Common myeloid progenitor, CD34-positive (primary cell): ENCODE data around the gene SEC23B.
"Not testable (repeated sequence)": the region's sequence is repeated elsewhere in the genome, so short reads cannot be mapped to it uniquely, and the experiment has no call there.

Source experiments
- CTCF ChIA-PET: fragments of 350-600 bp; sonication (Branson Sonifier 250); formaldehyde crosslinking; loops from one replicate; lab custom pipeline; 2021; ENCODE audit warnings: antibody characterized with exemption; lab: Charles Lee
- POLR2A ChIA-PET: fragments of 350-600 bp; sonication (Branson Sonifier 250); formaldehyde crosslinking; loops from one replicate; lab custom pipeline; 2021; ENCODE audit warnings: antibody characterized with exemption; lab: Charles Lee
- DNase-seq, 3 donors: peaks; one replicate each; pipeline versions ENCODE4 v3.0.0 to v3.0.0-alpha.2; 2013
- H3K27ac ChIP-seq, 2 experiments: 1 replicate in 1 of 2; 2 replicates in 1 of 2; pipeline ENCODE4 v1.7.0; 2013; ENCODE audit warnings: inconsistent platforms in 2 of 2, low read length in 2 of 2, mild to moderate bottlenecking in 2 of 2, low read depth in 1 of 2, moderate library complexity in 1 of 2; ENCODE audit not compliant: severe bottlenecking in 2 of 2, insufficient read depth in 1 of 2, poor library complexity in 1 of 2
- H3K27me3 ChIP-seq, 5 experiments: replicated peaks in 2 of 5; 1 replicate in 3 of 5; 2 replicates in 2 of 5; pipeline versions ENCODE4 v1.6.1 to v1.7.0; 2013; ENCODE audit warnings: low read length in 4 of 5, mild to moderate bottlenecking in 2 of 5, moderate library complexity in 2 of 5, inconsistent platforms in 1 of 5; ENCODE audit not compliant: insufficient read depth in 5 of 5, control insufficient read depth in 4 of 5
- H3K36me3 ChIP-seq, 4 experiments: 1 replicate in 2 of 4; 2 replicates in 2 of 4; pipeline versions ENCODE4 v1.6.1 to v1.7.0; 2013; ENCODE audit warnings: low read length in 3 of 4, control low read depth in 1 of 4, mild to moderate bottlenecking in 1 of 4; ENCODE audit not compliant: control insufficient read depth in 4 of 4, insufficient read depth in 4 of 4
- H3K4me1 ChIP-seq, 4 experiments: 1 replicate in 3 of 4; 2 replicates in 1 of 4; pipeline versions ENCODE4 v1.6.1 to v1.7.1; 2013; ENCODE audit warnings: low read length in 3 of 4, mild to moderate bottlenecking in 3 of 4, control low read depth in 1 of 4, inconsistent platforms in 1 of 4, moderate library complexity in 1 of 4; ENCODE audit not compliant: control insufficient read depth in 4 of 4, insufficient read depth in 4 of 4; ENCODE audit errors: control extremely low read depth in 1 of 4
- H3K4me3 ChIP-seq, 7 experiments: 1 replicate in 4 of 7; 2 replicates in 3 of 7; pipeline versions ENCODE4 v1.5.1 to v1.7.0; 2013; ENCODE audit warnings: mild to moderate bottlenecking in 7 of 7, low read length in 6 of 7, moderate library complexity in 6 of 7, inconsistent platforms in 2 of 7, low read depth in 2 of 7, control low read depth in 1 of 7; ENCODE audit not compliant: insufficient read depth in 4 of 7, control insufficient read depth in 1 of 7; ENCODE audit errors: extremely low read depth in 1 of 7
- H3K9me3 ChIP-seq, 5 experiments: 1 replicate in 4 of 5; 2 replicates in 1 of 5; pipeline versions ENCODE4 v1.6.1 to v1.7.1; 2013; ENCODE audit warnings: low read length in 4 of 5, mild to moderate bottlenecking in 2 of 5, inconsistent platforms in 1 of 5, low read depth in 1 of 5, moderate library complexity in 1 of 5; ENCODE audit not compliant: control insufficient read depth in 4 of 5, insufficient read depth in 2 of 5; ENCODE audit errors: control extremely low read depth in 1 of 5
- WGBS: methylation state at CpG from one replicate; pipeline ENCODE4 v1.1.5; 2013; ENCODE audit not compliant: insufficient coverage; 5-methylcytosine and 5-hydroxymethylcytosine counted together

The SEC23B gene

DNA sequence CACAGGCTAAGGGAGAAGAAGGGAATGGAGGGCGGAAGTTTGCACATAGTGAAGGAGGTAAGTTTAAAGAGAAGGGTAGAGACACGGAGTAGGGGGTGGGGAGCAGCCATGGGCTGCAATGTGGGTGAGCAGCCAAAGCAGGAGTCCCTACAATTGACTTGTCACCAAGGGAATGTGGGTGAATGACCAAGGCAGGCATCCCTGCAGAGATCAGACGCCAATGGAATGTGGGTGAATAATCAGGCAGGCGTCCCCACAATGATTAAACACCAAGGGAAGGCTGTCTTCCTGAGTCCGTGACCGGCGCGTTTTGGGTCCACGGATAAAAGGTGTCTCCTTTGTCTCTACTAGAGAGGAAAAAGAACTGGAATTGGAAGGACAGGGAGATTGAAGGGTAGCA is 14.3 kb downstream of the SEC23B start:
- peaks cover 9 to 40% (median 28%) of the 10 kb centered on the region in 4 experiments for H3K36me3 ChIP-seq
- H3K27ac ChIP-seq = not testable (repeated sequence)
- 97% methylated on average over 9 of the region's 9 CpGs for WGBS

DNA sequence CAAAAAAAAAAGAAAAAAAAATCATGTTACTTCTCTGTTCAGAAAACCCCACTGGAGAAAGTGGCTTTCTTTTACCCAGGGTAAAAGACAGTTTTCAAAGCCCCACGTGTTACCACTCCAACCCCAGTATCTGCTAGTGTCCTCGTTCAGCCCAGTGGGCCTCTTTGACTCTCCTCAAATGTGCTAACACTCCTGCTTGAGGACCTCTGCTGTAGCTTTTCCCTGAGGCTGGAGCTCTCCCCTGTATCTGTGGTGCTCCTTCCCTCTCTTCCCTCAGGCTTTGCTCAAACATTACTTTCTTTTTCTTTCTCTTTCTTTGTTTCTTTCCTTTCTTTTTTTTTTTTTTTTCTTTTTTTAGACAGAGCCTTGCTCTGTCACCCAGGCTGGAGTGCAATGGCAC is 15.3 kb downstream of the SEC23B start:
- no peak for DNase-seq
- WGBS = 100% methylated on average over 2 of the region's 2 CpGs
- ChIA-PET POLR2A (no interaction called here), CTCF (interaction anchor here (0.7 kb wide), 1 partner anchor 26 kb away, joined by 3 read pairs; the partner anchor contains the start of gene RBBP9)
- Histone ChIP-seq H3K27ac (no peak overlapping the region), H3K36me3 (peaks cover 14 to 47% (median 37%) of the 10 kb centered on the region in 4 experiments), H3K27me3 (no peaks in the 10 kb centered on the region), H3K4me3 (no peak overlapping the region), H3K4me1 (no peaks in the 10 kb centered on the region), H3K9me3 (no peaks in the 10 kb centered on the region)

More for the DNA sequence above, 14.3 kb downstream of the SEC23B start:
- H3K4me3 ChIP-seq, DNase-seq, H3K4me1 ChIP-seq, POLR2A ChIA-PET, CTCF ChIA-PET, H3K27me3 ChIP-seq, H3K9me3 ChIP-seq: not testable (repeated sequence)

DNA sequence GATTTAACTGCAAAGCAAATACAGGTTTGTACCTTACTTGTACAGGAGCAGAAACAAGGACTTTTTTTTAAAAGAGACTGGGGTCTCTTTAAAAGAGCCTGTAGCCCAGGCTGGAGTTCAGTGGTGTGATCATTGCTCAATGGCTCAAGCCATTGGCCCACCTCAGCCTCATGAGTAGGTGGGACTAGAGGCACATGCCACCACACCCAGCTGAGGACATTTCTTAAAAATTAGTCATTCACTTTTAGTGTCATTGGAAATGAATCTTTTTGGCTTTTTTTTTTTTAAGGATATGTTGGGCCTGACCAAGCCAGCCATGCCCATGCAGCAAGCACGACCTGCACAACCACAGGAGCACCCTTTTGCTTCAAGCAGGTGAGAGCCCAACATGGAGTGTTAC is 16.9 kb downstream of the SEC23B start:
- Histone ChIP-seq H3K36me3 (peaks cover 17 to 61% (median 50%) of the 10 kb centered on the region in 4 experiments), H3K27ac (no peak overlapping the region), H3K27me3 (no peaks in the 10 kb centered on the region), H3K9me3 (no peaks in the 10 kb centered on the region), H3K4me1 (no peaks in the 10 kb centered on the region), H3K4me3 (no peak overlapping the region)
- CTCF ChIA-PET = interaction anchor here (0.6 kb wide), 1 partner anchor 23 kb away, joined by 3 read pairs; no protein-coding TSS in a partner anchor
- 88% methylated on average over 1 of the region's 1 CpG for WGBS
- no peak for DNase-seq
- POLR2A ChIA-PET = no interaction called here

DNA sequence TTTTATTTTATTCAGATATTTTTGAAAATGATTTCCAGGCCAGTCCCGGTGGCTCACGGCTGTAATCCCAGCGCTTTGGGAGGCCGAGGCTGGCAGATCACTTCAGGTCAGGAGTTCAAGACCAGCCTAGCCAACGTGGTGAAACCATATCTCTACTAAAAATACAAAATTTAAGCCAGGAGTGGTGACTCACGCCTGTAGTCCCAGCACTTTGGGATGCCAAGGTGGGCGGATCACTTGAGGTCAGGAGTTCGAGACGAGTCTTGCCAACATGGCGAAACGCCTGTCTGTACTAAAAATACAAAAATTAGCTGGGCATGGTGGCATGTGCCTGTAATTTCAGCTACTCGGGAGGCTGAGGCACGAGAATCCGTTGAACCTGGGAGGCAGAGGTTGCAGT is 19.0 kb downstream of the SEC23B start:
- CTCF ChIA-PET, H3K9me3 ChIP-seq, H3K27ac ChIP-seq, H3K4me3 ChIP-seq, H3K27me3 ChIP-seq, H3K4me1 ChIP-seq, DNase-seq, POLR2A ChIA-PET: not testable (repeated sequence)
- 79% methylated on average over 10 of the region's 14 CpGs for WGBS
- peaks cover 17 to 75% (median 60%) of the 10 kb centered on the region in 4 experiments for H3K36me3 ChIP-seq

- no peaks in the 10 kb centered on the region for H3K4me1 ChIP-seq
- H3K36me3 ChIP-seq = peaks cover 17 to 75% (median 63%) of the 10 kb centered on the region in 4 experiments
- H3K4me3 ChIP-seq = no peak overlapping the region
- no peaks in the 10 kb centered on the region for H3K27me3 ChIP-seq
- ChIA-PET CTCF (interaction anchor here (0.6 kb wide), 1 partner anchor 43 kb away, joined by 3 read pairs; no protein-coding TSS in a partner anchor), POLR2A (no interaction called here)
- DNase-seq = no peak
- no peaks in the 10 kb centered on the region for H3K9me3 ChIP-seq
- WGBS = no CpG with 5 or more reads among the region's 2 CpGs
- H3K27ac ChIP-seq = no peak overlapping the region
Measured at GRCh38 chr20:18527339-18527738, 19.6 kb downstream of the SEC23B start.

- Histone ChIP-seq H3K4me1 (no peaks in the 10 kb centered on the region), H3K4me3 (no peak overlapping the region), H3K9me3 (no peaks in the 10 kb centered on the region), H3K27me3 (no peaks in the 10 kb centered on the region), H3K36me3 (peaks cover 20 to 80% (median 68%) of the 10 kb centered on the region in 4 experiments), H3K27ac (no peak overlapping the region)
- 100% methylated on average over 2 of the region's 2 CpGs for WGBS
- no peak for DNase-seq
- ChIA-PET CTCF (interaction anchor here (0.6 kb wide), 1 partner anchor 43 kb away, joined by 3 read pairs; no protein-coding TSS in a partner anchor), POLR2A (no interaction called here)
Measured at GRCh38 chr20:18527836-18528235, 20.1 kb downstream of the SEC23B start.

DNA sequence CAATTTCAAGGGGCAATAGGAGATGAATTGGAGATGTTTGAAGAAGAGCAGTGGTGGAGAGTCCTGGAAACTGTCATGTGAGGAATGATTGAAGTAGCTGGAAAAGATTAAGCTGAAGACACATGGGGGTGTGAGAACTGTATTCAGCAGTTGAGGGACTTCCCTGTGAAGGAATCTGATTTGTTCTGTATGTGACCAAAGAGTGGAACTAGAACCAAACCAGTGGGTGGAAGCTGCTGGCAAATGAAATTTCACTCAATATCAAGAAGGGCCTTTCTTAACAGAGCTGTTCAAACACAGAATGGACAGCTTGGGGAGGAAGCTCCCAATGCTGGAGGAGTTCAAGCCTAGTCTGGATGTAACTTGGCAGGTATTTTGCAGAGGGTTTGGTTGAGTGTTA is 21.3 kb downstream of the SEC23B start:
- no peak overlapping the region for H3K4me3 ChIP-seq
- H3K4me1 ChIP-seq = no peaks in the 10 kb centered on the region
- POLR2A ChIA-PET = no interaction called here
- no peaks in the 10 kb centered on the region for H3K9me3 ChIP-seq
- H3K27ac ChIP-seq = no peak overlapping the region
- H3K36me3 ChIP-seq = peaks cover 26 to 89% (median 74%) of the 10 kb centered on the region in 4 experiments
- CTCF ChIA-PET = no interaction called here
- no peaks in the 10 kb centered on the region for H3K27me3 ChIP-seq
- DNase-seq = no peak
